ENCODE measurements around the gene MSANTD1.
A peak's percentile ranks its signal among the peaks of the same experiment; 100 is the strongest.

MSANTD1 gene

DNA sequence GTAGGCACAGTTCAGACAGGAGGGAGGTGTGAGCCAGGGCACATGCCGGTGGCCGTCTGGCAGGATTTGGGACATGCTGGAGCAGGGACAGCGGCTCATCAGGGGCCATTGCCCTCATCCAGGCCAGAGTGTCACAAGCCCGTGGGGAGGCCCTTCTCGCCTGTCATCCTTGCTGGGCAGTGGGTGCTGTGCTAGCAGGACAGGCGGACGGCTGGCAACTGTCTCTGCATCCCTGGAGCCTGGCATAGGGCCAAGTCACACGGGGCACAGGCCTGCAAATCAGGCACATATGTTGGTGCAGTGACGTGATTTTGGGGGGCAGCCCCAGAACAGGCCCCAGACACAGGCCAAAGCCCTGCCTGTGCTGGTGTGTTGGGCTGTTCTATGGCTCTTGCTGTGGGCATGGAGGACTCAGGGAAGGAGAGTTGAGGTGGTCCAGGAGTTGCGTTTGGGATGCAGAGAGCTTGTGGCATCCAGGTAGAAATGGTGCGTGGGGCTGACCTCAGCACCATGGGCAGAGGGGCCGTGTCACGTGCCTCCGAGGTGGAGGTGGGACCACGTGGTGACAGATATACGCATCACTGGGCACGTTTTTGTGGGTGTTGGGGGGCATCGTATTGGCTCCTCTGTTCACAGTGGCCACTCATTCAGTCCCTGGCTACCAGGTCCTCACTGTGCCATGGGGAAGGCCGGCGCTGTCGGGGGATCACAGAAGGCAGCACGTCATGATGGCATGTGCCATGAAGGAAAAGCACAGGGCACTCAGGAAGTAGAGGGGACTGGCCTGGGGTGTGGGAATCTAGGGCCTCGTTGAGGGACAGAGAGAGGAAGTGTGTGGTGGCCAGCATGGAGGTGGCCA, 14.6 kb upstream of the MSANTD1 start:
- peak; percentile 10 for DNase-seq

DNA sequence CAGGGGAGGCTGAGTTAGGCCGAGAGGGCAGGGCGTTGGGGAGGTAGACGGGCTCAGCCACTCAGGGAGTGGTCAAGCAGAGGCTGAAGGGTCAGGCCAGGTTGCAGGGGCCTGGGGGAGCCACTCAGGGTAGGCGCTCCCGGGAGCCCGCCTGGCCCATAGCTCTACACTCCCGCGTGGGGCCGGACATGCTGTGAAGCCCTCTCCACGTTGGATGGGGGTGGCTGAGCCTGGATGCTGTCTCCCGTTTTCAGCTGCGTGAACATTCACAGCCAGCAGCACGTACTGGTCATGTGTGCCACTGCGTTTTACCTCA, 14.0 kb upstream of the MSANTD1 start:
- DNase-seq, result no peak

DNA sequence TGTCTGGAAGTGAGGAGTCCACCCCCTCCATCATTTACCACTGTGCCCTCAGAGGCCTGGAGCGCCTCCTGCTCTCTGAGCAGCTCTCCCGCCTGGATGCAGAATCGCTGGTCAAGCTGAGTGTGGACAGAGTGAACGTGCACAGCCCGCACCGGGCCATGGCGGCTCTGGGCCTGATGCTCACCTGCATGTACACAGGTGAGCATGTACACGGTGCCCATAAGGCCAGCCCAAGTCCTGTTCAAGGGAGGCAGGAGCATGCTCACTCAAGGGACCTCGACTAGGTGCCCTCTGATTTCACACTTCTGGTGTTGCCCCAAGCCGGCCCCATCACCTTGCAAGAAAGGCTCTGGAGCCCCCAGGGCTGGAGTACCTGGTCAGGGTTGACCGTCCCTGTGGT, 13.4 kb upstream of the MSANTD1 start:
- no peak for DNase-seq

DNA sequence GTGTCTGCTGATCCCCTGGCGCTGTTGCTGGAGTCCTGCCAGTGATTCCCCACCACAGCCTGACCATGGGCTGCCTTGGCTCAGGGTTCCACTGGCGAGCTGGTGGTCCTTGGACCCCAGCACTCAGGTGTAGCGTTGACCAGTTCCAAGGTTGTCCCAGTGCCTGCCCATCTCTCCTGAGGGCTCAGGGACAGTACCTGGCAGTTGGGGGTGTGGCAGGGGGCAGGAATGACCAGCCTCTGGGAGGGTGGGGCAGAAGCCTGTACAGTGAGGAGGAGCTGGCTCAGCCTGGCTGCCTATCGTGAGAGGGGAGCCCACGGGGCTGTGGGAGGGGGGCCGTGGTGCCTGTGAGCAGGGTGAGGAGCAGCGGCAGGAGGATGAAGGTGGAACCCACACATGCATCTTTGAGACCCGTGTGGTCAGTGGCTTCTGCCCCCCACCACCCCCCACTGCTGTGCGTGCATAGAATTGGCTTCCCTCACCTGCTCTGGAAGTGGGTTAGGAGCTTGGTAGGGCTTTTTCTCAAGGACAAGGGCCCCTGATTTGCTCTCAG, 12.6 kb upstream of the MSANTD1 start:
- no peak for DNase-seq

DNA sequence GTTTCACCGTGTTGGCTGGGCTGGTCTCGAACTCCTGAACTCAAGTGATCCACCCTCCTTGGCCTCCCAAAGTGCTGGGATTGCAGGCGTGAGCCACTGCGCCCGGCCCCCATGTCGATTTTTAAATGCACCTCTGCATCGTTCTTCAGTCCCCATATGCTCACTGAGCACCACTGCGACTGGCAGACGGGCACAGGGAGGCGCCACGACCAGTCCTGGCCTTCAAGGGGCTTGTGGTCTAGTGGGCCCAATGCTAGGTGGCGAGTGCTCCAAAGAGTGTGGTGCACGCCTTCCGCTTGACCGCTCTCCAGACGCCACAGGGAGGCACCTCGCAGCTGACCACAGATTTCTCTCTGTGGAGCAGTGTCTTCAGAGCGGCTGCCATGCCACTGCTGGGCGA, 11.7 kb upstream of the MSANTD1 start:
- DNase-seq, result no peak

DNA sequence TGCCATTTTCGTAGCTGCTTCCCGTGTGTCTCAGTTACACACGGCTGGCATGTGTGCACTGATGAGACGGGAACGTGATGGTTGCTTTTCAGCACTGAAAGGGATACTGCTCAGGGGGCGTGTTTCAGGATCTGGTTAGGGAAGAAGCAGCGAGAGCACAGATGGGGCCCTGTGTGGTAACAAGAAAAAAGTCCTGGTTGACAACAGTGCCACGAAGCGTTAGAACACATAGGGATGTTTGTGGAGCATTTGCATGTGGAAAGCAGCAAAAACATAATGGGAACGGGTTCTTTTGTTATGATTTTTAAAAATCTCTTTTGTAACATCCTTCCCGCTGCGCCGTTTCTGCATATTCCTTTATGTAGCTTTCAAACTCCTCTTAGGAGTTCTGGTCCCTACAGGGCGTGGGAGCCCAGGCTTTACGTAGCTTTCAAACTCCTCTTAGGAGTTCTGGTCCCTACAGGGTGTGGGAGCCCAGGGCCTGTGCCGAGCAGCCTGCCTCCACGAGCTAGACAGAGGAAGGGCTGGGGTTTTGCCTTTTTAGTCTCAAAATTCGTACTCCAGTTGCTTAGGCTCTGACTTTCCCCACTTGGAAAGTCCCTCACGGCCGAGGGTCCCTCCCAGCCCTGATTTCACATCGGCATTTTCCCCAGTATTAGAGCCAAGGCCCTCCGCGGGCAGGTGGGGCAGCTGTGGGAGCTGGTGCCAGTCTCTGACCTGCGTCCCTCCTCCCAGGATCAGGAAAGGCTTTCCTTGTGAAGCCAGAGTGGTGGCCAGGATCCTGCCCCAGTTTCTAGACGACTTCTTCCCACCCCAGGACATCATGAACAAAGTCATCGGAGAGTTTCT, 11.0 kb upstream of the MSANTD1 start:
- no peak for DNase-seq

DNA sequence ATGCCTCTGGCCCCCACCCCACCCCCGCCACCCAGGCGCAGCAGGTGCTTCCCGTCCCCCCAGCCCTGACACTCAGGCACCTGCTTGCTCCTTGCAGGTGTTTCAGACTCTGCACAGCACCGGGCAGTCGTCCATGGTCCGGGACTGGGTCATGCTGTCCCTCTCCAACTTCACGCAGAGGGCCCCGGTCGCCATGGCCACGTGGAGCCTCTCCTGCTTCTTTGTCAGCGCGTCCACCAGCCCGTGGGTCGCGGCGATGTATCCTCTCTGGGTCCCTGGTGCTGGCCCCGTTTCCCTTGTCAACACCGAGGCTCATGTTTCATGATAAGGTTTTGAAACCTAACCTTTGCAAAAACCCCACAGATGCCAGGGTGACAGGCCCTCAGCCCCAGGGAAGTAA, 10.2 kb upstream of the MSANTD1 start:
- no peak for DNase-seq

DNA sequence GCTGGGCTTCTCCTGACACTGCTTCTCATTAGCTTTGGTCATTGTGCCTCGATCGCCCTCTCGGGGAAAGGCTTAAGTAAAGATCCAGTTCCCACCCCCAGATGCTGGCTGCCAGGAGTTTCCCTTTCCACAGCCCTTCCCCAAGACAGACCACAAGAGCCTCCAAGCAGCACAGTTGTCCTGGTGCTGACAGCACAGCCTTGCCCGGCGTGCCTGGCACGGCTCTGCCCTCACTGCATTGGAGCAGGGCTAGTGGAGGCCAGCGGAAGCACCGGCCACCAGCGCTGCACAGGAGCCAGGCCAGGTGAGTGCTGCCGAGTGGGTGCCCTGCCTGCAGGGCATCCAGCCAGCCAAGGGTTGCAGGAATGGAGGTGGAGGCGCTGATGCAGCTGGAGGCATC, 9.7 kb upstream of the MSANTD1 start:
- no peak for DNase-seq

DNA sequence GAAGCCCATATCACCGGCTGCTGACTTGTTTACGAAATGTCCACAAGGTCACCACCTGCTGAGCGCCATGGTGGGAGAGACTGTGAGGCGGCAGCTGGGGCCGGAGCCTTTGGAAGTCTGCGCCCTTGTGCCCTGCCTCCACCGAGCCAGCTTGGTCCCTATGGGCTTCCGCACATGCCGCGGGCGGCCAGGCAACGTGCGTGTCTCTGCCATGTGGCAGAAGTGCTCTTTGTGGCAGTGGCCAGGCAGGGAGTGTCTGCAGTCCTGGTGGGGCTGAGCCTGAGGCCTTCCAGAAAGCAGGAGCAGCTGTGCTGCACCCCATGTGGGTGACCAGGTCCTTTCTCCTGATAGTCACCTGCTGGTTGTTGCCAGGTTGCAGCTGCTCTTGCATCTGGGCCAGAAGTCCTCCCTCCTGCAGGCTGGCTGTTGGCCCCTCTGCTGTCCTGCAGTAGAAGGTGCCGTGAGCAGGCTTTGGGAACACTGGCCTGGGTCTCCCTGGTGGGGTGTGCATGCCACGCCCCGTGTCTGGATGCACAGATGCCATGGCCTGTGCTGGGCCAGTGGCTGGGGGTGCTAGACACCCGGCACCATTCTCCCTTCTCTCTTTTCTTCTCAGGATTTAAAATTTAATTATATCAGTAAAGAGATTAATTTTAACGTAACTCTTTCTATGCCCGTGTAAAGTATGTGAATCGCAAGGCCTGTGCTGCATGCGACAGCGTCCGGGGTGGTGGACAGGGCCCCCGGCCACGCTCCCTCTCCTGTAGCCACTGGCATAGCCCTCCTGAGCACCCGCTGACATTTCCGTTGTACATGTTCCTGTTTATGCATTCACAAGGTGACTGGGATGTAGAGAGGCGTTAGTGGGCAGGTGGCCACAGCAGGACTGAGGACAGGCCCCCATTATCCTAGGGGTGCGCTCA, 8.7 kb upstream of the MSANTD1 start:
- no peak for DNase-seq

DNA sequence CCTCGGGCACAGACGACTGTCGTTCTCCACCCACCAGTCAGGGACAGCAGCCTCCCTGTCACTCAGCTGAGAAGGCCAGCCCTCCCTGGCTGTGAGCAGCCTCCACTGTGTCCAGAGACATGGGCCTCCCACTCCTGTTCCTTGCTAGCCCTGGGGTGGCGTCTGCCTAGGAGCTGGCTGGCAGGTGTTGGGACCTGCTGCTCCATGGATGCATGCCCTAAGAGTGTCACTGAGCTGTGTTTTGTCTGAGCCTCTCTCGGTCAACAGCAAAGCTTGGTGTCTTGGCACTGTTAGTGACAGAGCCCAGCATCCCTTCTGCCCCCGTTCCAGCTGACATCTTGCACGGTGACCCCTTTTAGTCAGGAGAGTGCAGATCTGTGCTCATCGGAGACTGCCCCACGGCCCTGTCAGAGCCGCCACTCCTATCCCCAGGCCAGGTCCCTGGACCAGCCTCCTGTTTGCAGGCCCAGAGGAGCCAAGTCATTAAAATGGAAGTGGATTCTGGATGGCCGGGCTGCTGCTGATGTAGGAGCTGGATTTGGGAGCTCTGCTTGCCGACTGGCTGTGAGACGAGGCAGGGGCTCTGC, 7.9 kb upstream of the MSANTD1 start:
- DNase-seq, result no peak

DNA sequence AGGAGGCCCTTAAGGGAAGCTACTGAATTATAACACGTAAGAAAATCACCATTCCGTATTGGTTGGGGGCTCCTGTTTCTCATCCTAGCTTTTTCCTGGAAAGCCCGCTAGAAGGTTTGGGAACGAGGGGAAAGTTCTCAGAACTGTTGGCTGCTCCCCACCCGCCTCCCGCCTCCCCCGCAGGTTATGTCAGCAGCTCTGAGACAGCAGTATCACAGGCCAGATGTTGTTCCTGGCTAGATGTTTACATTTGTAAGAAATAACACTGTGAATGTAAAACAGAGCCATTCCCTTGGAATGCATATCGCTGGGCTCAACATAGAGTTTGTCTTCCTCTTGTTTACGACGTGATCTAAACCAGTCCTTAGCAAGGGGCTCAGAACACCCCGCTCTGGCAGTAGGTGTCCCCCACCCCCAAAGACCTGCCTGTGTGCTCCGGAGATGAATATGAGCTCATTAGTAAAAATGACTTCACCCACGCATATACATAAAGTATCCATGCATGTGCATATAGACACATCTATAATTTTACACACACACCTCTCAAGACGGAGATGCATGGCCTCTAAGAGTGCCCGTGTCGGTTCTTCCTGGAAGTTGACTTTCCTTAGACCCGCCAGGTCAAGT, 6.9 kb upstream of the MSANTD1 start:
- DNase-seq, result peak; percentile 56

DNA sequence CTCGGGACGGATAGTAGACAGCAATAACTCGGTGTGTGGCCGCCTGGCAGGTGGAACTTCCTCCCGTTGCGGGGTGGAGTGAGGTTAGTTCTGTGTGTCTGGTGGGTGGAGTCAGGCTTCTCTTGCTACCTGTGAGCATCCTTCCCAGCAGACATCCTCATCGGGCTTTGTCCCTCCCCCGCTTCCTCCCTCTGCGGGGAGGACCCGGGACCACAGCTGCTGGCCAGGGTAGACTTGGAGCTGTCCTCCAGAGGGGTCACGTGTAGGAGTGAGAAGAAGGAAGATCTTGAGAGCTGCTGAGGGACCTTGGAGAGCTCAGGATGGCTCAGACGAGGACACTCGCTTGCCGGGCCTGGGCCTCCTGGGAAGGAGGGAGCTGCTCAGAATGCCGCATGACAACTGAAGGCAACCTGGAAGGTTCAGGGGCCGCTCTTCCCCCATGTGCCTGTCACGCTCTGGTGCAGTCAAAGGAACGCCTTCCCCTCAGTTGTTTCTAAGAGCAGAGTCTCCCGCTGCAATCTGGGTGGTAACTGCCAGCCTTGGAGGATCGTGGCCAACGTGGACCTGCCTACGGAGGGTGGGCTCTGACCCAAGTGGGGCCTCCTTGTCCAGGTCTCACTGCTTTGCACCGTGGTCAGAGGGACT, 5.7 kb upstream of the MSANTD1 start:
- no peak for DNase-seq

DNA sequence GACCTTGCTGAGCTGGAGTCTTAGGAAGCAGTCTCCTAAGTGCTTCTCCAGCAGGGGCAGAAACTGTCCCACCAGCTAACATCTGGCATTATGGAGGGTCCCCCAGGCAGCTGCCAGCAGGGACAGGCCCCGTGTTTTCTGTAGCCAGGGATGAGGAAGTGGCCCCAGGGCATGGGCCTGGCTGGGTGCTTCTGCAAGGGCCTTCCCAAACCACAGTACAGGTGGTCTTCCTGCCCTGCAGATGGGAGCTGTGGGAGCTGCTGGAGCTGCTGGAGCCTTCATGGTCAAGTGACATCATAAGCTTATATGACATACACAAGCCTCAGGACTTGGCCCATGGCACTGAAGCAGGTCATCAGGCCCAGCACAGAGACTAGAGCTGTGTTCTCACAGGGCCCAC, 5.0 kb upstream of the MSANTD1 start:
- DNase-seq, result no peak

DNA sequence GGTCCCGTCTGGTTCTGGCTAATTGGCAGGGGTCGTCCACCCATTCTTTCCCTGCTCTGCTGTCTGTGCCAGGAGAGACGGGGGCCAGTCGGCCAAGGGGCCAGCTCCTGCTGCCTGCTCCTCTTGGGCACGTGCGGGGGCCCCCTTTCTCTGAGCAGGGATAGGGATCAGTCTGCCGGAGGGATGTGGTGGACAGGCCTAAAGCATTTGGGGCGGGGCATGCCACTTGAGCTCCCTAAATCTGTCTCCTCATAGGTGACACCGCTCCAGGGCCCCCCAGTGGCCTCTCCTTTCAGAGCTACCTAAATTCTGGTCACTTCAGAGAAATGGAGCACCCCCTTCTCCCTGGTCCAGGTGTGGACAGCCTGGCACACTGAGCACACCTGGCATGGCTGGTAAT, 4.2 kb upstream of the MSANTD1 start:
- no peak for DNase-seq

DNA sequence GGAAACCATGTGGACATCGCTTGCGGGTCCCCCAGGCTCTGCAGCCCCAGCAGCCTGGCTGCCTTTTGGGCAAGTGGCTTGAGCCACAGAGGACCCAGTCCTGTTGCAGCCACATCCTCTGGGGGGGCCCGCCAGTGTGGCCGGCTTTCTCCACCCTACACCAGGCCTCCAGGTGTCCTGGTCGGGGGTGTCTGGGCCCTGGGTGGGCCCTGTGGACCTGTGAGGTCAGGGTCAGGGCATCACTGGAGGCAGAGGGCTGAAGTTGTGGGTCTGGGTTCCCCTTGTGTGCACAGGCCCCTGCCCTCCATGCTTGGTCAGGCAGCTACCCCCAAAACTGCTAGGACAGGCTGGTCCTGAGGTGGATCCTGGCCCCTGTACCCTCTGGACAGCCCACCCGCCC, 3.3 kb upstream of the MSANTD1 start:
- no peak for DNase-seq

DNA sequence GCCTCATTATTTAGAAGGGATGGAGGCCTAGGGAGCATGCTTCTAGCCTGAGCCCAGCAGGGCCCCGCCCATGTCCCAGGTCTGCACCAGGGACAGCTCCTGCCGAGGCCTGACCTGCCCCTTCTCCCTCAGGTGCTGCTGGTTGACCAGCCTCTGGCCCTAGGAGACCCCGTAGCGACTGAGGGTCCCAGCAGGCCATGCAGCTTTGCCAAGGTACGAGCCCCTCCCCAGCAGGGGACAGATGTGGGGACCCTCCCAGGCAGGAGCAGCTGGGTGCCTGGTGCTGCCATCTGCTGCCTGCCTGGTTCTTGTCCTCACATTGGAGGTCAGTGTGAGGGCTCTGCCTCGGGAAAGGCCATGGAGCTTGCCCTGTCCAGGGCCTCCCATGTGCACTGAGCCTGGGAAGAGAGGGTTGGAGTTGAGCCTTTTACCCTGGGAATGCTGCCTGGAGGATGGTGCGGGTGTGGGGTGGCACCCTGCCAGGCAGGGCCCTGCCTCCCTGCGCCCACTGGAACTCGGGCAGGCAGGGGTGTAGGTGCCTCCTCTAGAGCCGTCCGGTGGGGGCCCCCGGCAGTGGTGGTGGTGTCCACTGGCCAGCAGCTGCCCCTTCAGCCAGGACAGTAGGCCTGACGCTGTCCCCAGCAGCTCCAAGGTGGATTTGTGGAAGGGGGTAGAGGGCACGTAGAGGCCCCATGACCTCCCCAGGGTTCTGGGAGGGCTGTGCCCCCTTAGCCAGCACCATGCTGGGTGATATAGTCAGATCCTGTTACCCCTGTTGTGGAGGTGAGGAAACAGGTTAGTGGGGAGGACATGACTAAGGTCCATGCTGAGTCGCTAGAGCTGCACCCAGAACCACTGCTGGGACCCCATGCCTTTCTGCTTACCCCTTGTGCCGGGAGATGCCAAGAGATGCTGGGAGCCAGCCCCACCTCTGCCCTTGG, 2.2 kb upstream of the MSANTD1 start:
- no peak for DNase-seq

DNA sequence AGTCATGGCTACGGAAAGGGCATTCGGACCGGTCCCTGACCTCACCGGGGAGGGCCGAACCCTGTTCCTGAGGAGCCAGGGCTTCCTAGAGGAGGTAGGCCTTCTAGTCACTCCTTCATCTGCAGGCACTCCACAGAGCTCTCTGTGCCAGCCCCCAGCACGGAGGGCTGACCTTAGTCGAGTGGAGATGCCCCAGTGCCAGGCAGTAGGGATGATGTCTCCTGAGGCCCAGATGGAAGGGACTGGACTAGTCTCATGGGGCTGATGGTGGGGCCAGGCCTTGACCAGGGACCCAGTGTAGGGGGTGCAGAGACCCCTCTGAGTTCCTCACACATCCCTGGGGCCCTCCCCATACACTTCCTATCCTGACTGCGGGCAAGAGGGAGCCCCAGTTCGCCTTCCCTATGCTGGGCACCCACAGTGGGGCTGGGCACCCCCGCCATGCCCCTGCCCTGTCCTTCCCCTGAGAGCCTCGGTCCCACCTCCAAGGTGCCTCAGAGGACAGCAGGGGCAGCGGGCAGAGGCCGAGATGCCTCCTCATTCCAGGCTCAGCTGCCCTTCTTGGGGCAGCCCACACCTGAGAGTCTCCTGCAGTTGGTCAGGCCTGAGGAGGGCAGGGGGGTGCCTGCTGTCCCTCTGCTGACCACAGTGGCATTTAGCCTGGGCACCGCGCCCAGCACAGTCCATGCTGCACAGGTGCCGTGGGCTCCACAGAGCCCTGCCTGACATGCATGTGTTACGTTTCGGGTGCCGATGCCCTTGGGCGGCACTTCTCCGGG, 1.4 kb upstream of the MSANTD1 start:
- DNase-seq, result no peak

DNA sequence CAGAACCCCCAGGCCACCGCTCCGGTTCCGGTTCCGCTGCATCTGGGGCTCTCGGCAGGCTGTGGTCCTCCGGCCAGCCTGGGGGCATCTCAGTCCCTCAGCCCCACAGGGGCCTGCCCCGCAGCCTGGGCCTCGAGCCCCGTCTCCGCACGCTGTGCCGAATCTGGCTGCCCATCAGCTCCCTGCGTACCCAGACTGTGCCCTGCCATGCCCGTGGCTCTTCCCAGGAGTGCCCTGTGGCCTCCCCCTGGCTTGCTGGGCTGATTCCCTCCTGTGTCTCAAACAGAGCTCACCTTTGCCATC, 830 bp upstream of the MSANTD1 start:
- DNase-seq, result no peak

DNA sequence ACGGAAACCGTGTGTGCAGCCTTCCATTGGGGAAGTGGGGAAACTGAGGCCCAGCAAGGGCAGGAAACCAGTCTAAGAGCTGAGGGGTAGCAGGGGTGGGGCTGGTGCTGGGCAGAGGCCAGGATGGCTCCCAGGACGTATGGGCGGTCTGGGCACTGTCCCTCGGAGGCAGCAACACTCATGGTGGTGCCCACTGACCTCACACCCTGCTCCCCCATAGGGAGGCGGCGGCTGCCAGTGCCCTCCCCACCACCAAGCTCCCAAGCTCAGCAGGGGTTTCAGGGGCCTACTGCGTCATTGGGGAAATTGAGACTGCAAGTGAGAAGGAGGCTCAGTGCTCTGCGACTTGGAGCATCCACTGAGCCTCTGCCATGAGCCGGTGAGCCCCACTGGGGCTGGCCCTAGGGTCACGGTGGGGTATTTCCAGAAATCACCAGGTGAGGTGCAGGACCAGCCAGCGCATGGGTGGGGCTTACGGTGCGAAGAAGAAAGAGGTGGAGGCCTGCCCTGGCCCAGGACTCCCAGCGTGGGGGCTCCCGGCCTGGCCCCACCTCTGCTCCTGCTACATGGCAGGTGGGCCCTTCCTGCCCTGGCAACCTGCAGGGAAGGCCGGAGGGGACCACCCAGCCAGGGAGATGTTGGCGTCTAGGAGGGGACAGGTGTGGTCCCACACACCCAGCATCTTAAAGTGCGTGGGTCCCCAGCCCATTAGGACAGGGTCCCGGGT, 915 bp downstream of the MSANTD1 start:
- no peak for DNase-seq
